ENCODE results near the gene OAF.
"Not testable (repeated sequence)": the region's sequence is repeated elsewhere in the genome, so short reads cannot be mapped to it uniquely, and the experiment has no call there.

OAF gene

DNA sequence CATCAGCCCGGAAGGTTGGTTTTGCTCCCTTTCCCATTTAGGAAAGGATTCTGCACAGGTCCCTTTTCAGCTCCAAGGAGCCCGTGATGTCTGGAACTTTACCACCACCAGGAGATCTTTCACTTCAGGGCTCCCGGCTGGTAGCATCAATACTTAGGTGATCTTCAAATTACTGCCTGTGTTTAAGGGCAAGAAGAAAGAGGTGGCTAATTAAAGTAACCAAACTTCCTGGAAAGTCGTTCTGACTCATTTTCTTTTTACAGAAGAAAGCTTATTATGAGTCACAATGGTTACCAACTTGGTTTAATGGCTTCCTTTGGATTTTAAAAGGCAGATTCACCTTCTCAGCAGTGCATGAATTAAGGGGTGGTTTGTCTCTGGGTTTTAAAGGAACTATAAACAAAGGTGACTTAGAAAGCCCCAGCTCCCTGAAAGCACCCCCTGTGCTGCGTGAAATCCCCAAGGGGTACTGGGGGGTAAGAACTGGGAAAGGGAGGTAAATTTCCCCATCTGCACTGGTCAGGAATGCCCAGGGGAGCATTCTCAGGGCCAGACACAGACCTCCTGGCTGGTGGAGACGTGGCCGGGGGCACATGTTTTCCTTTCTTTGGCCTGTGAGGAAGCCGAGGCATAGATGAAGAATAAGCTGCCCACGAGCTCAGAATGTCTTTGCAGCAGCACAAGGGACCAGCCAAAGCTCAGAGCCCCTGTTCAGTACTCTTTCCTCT, 37.9 kb downstream of the OAF start:
- Histone ChIP-seq H3K9me3 (ENCODE audit: control insufficient read depth, insufficient read depth, low read depth, low read length) (no peaks in the 10 kb centered on the region), H3K27me3 (ENCODE audit: control insufficient read depth, insufficient read depth, low read length) (0 out of 2 replicates have a peak, but pooled peaks cover 1% of the 10 kb centered on the region), H3K36me3 (ENCODE audit: control insufficient read depth, insufficient read depth, low read length) (no peaks in the 10 kb centered on the region), H3K4me1 (ENCODE audit: control insufficient read depth, insufficient read depth, low read length) (peaks cover 44% of the 10 kb centered on the region), H3K4me3 (ENCODE audit: low read depth, low read length) (no peak overlapping the region), H3K27ac (ENCODE audit: low read depth, low read length) (peak overlapping the region; percentile 43; the same call in 1 of the 2 replicates), H3K9ac (ENCODE audit: low read length) (no peak overlapping the region)

DNA sequence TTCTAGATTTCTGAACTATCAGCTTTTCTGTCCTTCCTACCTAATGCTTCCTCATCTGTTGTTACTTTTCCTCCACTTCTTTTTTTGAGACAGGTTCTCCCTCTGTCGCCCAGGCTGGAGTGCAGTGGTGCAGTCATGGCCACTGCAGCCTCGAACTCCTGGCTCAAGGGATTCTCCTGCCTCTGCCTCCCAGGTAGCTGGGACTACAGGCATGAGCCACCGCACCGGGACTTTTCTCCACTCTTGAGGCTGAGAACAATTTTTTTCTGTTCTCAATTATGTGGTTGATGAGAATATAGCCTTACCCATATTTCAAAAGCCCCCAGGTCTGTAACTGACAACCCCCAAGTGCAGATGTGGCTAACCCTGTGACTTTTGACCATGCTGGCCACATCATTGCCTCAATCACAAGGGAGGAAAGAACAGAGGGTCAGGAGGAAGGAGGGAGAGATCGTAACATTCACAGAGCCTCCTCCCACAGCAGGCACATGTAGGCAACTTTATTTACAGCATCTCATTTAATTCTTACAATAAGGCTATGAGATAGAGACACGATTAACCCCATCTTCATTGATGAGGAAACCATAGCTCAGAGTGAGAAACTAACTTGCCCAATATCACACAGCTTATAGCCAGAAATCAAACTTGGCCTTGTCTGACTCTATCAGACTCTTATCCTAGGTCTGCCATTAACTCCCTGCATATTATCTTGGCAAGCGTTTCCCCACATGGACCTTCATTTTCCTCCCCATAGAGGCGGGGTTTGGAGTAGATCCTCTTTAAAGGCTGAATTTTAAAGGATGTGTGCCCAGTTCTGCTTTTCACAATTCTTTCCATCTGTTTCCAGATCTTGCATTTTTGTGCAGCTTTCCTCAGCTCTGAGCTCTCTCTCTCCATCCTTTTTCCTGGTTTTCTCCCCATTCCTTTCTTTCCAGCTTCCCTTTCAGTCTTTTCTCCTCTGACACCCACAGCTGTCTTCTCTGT, 38.7 kb downstream of the OAF start:
- 0 out of 2 replicates have a peak overlapping the region, but pooled peaks have one; percentile 43 for H3K27ac ChIP-seq (ENCODE audit: low read depth, low read length)
- H3K36me3 ChIP-seq (ENCODE audit: control insufficient read depth, insufficient read depth, low read length) = no peaks in the 10 kb centered on the region
- no peak overlapping the region for H3K9ac ChIP-seq (ENCODE audit: low read length)
- H3K9me3 ChIP-seq (ENCODE audit: control insufficient read depth, insufficient read depth, low read depth, low read length) = no peaks in the 10 kb centered on the region
- H3K4me1 ChIP-seq (ENCODE audit: control insufficient read depth, insufficient read depth, low read length) = peaks cover 45% of the 10 kb centered on the region
- H3K4me3 ChIP-seq (ENCODE audit: low read depth, low read length) = no peak overlapping the region
- H3K27me3 ChIP-seq (ENCODE audit: control insufficient read depth, insufficient read depth, low read length) = no peaks in the 10 kb centered on the region

DNA sequence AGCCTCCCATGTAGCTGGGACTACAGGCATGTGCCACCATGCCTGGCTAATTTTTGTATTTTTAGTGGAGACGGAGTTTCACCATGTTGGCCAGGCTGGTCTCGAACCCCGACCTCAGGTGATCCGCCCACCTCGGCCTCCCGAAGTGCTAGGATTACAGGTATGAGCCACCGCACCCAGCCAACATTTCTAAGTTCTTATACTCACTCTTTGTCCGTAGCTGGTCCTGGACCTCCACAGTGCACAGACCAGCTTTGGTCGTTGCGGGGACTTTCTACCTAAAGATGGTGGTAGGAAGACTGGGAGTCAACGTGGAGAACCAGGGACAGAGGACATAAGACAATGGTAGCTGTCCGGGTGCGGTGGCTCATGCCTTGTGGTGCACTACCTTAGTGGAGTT, 42.5 kb downstream of the OAF start:
- H3K4me3 ChIP-seq (ENCODE audit: low read depth, low read length); H3K36me3 ChIP-seq (ENCODE audit: control insufficient read depth, insufficient read depth, low read length); H3K9me3 ChIP-seq (ENCODE audit: control insufficient read depth, insufficient read depth, low read depth, low read length); H3K27ac ChIP-seq (ENCODE audit: low read depth, low read length); H3K9ac ChIP-seq (ENCODE audit: low read length): not testable (repeated sequence)
- Histone ChIP-seq H3K27me3 (ENCODE audit: control insufficient read depth, insufficient read depth, low read length) (peaks cover 11% of the 10 kb centered on the region), H3K4me1 (ENCODE audit: control insufficient read depth, insufficient read depth, low read length) (peaks cover 46% of the 10 kb centered on the region)

DNA sequence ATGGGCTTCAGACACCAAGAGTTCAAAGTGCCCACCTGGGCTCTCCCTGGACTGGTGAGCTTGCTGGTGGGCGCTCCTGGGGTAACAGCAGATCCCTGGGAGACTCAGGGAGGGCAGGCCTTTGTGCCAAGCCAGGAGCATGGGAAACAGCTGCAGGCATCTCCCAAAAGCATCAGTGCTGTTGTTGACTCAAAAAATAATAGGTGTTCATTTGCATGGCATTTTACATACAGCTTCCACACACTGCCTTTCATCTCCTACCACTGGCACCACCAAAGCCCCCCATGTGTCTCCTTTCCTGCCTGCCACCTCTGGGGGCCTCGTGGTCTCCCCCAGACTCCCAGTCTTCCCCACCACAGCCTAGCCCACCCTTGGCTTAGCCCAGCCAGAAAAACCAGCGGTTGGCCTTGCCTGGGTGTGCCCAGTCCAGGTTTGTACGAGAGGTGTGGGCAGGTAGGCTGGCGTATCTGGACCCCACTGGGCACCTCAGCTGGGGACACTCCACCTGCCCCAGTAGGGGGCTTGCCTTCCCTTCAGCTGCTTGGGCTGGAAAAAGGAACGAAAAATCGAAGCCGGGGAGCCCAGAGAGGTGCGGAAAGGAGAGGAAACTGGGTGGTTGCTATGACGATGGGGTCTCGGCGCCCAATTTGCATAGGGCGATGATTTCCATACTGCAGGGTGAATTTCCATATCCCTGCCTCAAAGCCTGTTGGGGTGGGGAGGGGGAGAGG, 44.1 kb downstream of the OAF start:
- Histone ChIP-seq H3K4me3 (ENCODE audit: low read depth, low read length) (peak overlapping the region; percentile 39), H3K36me3 (ENCODE audit: control insufficient read depth, insufficient read depth, low read length) (no peaks in the 10 kb centered on the region), H3K9me3 (ENCODE audit: control insufficient read depth, insufficient read depth, low read depth, low read length) (no peaks in the 10 kb centered on the region), H3K9ac (ENCODE audit: low read length) (peak overlapping the region; percentile 73), H3K27me3 (ENCODE audit: control insufficient read depth, insufficient read depth, low read length) (peaks cover 11% of the 10 kb centered on the region), H3K4me1 (ENCODE audit: control insufficient read depth, insufficient read depth, low read length) (peaks cover 34% of the 10 kb centered on the region), H3K27ac (ENCODE audit: low read depth, low read length) (peak overlapping the region; percentile 56)

DNA sequence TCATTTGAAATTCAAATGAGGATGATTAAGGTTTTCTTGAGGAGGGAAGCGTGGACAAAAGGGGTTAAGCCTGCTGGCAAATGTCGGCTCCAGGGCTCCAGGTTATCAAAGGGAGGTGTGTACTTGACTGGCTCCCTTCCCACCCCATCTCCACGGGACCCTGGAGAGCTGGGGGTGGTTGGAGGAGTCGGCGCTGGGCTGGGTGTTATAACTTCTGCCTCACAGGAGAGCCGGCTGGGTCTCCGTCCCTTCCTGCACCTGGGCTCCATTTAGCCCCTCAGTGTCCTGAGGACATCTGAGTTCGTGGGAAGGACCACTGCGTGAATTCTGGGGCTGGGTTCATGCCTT, 44.7 kb downstream of the OAF start:
- Histone ChIP-seq H3K9me3 (ENCODE audit: control insufficient read depth, insufficient read depth, low read depth, low read length) (no peaks in the 10 kb centered on the region), H3K36me3 (ENCODE audit: control insufficient read depth, insufficient read depth, low read length) (no peaks in the 10 kb centered on the region), H3K9ac (ENCODE audit: low read length) (peak overlapping the region; percentile 73), H3K27me3 (ENCODE audit: control insufficient read depth, insufficient read depth, low read length) (peaks cover 11% of the 10 kb centered on the region), H3K27ac (ENCODE audit: low read depth, low read length) (peak overlapping the region; percentile 56; the same call in 1 of the 2 replicates), H3K4me1 (ENCODE audit: control insufficient read depth, insufficient read depth, low read length) (peaks cover 37% of the 10 kb centered on the region), H3K4me3 (ENCODE audit: low read depth, low read length) (peak overlapping the region; percentile 39)

DNA sequence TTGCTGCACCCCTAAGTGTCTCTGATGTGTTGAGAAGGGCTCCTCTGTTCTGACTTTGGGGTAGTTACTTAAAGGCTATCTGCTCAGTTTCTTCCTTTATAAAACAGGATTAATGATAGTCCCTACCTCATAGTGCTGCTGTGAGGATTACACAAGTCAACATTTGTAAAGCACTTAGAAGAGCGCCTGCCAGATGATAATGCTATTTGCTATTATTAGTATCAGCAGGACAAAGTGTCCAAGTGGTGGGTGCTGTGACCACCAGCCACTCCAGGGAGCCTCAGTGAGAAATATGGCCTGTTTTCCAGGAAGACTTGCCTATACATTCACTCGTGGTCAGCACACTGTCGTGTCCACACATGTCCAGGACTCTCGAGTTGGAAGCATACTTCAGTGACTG, 45.3 kb downstream of the OAF start:
- Histone ChIP-seq H3K27ac (ENCODE audit: low read depth, low read length) (peak overlapping the region; percentile 56; the same call in 1 of the 2 replicates), H3K27me3 (ENCODE audit: control insufficient read depth, insufficient read depth, low read length) (peaks cover 11% of the 10 kb centered on the region), H3K9me3 (ENCODE audit: control insufficient read depth, insufficient read depth, low read depth, low read length) (no peaks in the 10 kb centered on the region), H3K4me3 (ENCODE audit: low read depth, low read length) (no peak overlapping the region), H3K36me3 (ENCODE audit: control insufficient read depth, insufficient read depth, low read length) (no peaks in the 10 kb centered on the region), H3K4me1 (ENCODE audit: control insufficient read depth, insufficient read depth, low read length) (peaks cover 37% of the 10 kb centered on the region), H3K9ac (ENCODE audit: low read length) (peak overlapping the region; percentile 73)

DNA sequence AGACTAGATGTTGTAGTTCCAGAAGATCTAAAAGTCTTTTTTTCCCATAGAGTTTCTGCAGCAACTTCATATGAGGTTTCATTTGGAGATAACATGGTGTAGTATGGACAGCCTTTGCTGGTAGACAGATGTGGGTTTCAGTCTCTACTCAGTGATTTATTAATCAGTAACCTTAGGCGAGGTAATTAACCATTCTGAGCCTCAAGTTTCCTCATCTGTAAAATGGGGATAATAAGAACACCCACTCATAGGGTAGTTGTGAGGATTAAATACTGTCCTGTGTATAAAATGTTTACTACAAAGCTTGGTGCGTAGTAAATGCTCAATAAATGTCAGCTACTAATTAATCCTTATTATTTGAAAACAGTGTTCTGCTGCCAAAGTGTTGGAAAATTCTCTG, 45.9 kb downstream of the OAF start:
- Histone ChIP-seq H3K27me3 (ENCODE audit: control insufficient read depth, insufficient read depth, low read length) (peaks cover 11% of the 10 kb centered on the region), H3K4me1 (ENCODE audit: control insufficient read depth, insufficient read depth, low read length) (peaks cover 43% of the 10 kb centered on the region), H3K27ac (ENCODE audit: low read depth, low read length) (no peak overlapping the region)

DNA sequence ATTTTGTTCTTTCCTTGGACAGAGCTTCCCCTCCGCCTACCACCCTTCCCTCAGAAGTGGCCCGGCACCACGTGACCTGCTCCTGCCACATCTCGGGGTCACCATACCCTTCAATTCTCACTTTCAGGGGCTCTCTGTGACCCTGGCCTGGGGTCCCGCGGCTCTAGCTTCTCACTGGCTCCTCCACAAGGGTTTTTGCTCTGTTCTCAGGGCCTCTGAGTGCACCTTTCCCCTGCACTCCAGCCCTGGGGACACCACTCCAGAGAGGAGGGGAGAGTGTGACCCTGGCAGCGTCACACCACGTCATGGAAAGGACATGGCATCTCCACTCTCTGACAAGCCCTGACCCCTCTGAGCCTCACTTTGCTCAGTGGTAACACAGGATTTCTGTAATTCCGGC, 46.5 kb downstream of the OAF start:
- H3K9ac ChIP-seq (ENCODE audit: low read length) = no peak overlapping the region
- H3K4me1 ChIP-seq (ENCODE audit: control insufficient read depth, insufficient read depth, low read length) = peaks cover 43% of the 10 kb centered on the region
- H3K9me3 ChIP-seq (ENCODE audit: control insufficient read depth, insufficient read depth, low read depth, low read length) = no peaks in the 10 kb centered on the region
- H3K27ac ChIP-seq (ENCODE audit: low read depth, low read length) = no peak overlapping the region
- no peaks in the 10 kb centered on the region for H3K36me3 ChIP-seq (ENCODE audit: control insufficient read depth, insufficient read depth, low read length)
- H3K27me3 ChIP-seq (ENCODE audit: control insufficient read depth, insufficient read depth, low read length) = peaks cover 11% of the 10 kb centered on the region
- H3K4me3 ChIP-seq (ENCODE audit: low read depth, low read length) = no peak overlapping the region

More for the DNA sequence above, 45.9 kb downstream of the OAF start:
- H3K9me3 ChIP-seq (ENCODE audit: control insufficient read depth, insufficient read depth, low read depth, low read length) = no peaks in the 10 kb centered on the region
- H3K4me3 ChIP-seq (ENCODE audit: low read depth, low read length) = no peak overlapping the region
- no peaks in the 10 kb centered on the region for H3K36me3 ChIP-seq (ENCODE audit: control insufficient read depth, insufficient read depth, low read length)
- H3K9ac ChIP-seq (ENCODE audit: low read length) = no peak overlapping the region

DNA sequence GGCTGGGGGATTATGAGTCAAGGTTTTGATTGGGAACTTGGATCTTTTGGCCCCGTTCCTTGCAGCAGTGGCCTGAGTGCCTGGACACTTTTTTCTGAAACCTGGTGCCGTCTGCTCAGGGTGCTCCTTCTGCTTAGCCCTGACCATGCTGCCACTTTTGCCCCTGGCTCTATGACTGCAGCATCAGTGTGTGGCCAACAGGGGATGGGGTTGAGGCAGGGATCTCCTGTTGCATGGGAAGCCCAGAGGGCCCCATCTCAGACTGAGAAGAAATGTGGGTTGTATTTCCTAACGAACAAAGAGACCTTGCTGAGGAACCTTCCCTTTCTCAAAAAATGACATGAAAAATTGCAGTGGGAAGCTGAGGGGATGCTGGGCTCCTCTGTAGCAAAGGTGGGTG, 47.8 kb downstream of the OAF start:
- Histone ChIP-seq H3K4me3 (ENCODE audit: low read depth, low read length) (no peak overlapping the region), H3K9ac (ENCODE audit: low read length) (no peak overlapping the region), H3K4me1 (ENCODE audit: control insufficient read depth, insufficient read depth, low read length) (peaks cover 43% of the 10 kb centered on the region), H3K27ac (ENCODE audit: low read depth, low read length) (no peak overlapping the region), H3K9me3 (ENCODE audit: control insufficient read depth, insufficient read depth, low read depth, low read length) (no peaks in the 10 kb centered on the region), H3K36me3 (ENCODE audit: control insufficient read depth, insufficient read depth, low read length) (no peaks in the 10 kb centered on the region), H3K27me3 (ENCODE audit: control insufficient read depth, insufficient read depth, low read length) (peaks cover 11% of the 10 kb centered on the region)

DNA sequence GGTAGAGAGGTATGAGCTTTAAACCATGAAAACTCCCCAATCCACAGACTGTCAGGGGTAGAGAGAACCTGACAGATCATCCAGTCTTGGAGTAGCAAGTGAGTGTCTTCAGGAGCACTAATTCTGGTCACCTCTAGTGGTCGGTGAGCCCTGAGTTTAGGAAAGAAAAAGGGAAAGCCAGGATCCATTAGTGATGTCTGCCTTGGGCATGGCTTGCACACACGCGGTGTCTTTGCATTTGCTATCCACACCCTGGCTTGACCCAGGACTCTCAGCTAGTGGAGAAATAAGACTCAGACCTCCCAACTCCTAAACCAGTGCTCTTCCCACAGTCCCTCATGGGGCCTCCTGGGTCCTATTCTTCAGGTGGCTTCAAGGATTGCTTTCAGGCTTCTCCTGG, 48.4 kb downstream of the OAF start:
- H3K9ac ChIP-seq (ENCODE audit: low read length) = no peak overlapping the region
- no peak overlapping the region for H3K27ac ChIP-seq (ENCODE audit: low read depth, low read length)
- peaks cover 11% of the 10 kb centered on the region for H3K27me3 ChIP-seq (ENCODE audit: control insufficient read depth, insufficient read depth, low read length)
- no peak overlapping the region for H3K4me3 ChIP-seq (ENCODE audit: low read depth, low read length)
- no peaks in the 10 kb centered on the region for H3K9me3 ChIP-seq (ENCODE audit: control insufficient read depth, insufficient read depth, low read depth, low read length)
- H3K4me1 ChIP-seq (ENCODE audit: control insufficient read depth, insufficient read depth, low read length) = peaks cover 41% of the 10 kb centered on the region
- no peaks in the 10 kb centered on the region for H3K36me3 ChIP-seq (ENCODE audit: control insufficient read depth, insufficient read depth, low read length)

Measured in HUES6 (cell line).